HepG2 (cell line): ENCODE measurements around the gene FLT3LG. TPM values are rescaled to one million over a fixed set of nuclear protein-coding genes. Genes with fewer than 3 reads are reported as not detected.

Experiments
- ATAD3A ChIP-seq: sonication (generic); formaldehyde crosslinking; IDR thresholded peaks from 2 replicates; pipeline ENCODE4 v1.4.0; 2020; ENCODE audit warnings: missing genetic modification reagents
- HNRNPH1 ChIP-seq: fragments of 200-400 bp; formaldehyde crosslinking; optimal IDR thresholded peaks from 2 replicates; pipeline ENCODE3; 2017; ENCODE audit warnings: mild to moderate bottlenecking, low read depth, low read length
- POLR2AphosphoS5 ChIP-seq: IDR thresholded peaks from 2 replicates; pipeline ENCODE4 v1.6.1; 2012; ENCODE audit warnings: low read depth, low read length
- TEAD2 ChIP-seq: sonication (generic); formaldehyde crosslinking; IDR thresholded peaks from 2 replicates; pipeline ENCODE4 v1.9.0; 2021; ENCODE audit warnings: missing genetic modification reagents
- ZNF180 ChIP-seq: sonication (generic); formaldehyde crosslinking; IDR thresholded peaks from 2 replicates; pipeline ENCODE4 v1.4.0; 2020; ENCODE audit warnings: low read depth, missing genetic modification reagents, borderline replicate concordance
- ZNF441 ChIP-seq: sonication (generic); formaldehyde crosslinking; IDR thresholded peaks from 2 replicates; pipeline ENCODE4 v1.7.0; 2021; ENCODE audit warnings: missing genetic modification reagents, borderline replicate concordance
- ZNF543 ChIP-seq: sonication (generic); formaldehyde crosslinking; IDR thresholded peaks from 2 replicates; pipeline ENCODE4 v1.4.0; 2020; ENCODE audit warnings: mild to moderate bottlenecking, missing genetic modification reagents
- polyA plus RNA-seq, 8 experiments: library from polyadenylated mRNA; depleted of rRNA in 3 of 8; stranded (reverse) in 7 of 8; unstranded in 1 of 8; fragments of >200 nt; fragmentation: Illumina TruSeq in 4 of 8; extraction: Trizol in 4 of 8; gene quantifications; 2 replicates each; pipeline versions ENCODE4 v1.2.1 to v1.2.3, GENCODE V29; 2011 to 2016; ENCODE audit warnings: low read depth in 4 of 8, missing spikeins in 1 of 8, mixed read lengths in 1 of 8; ENCODE audit not compliant: insufficient read depth in 1 of 8
- total RNA-seq, 5 experiments: library from RNA; depleted of rRNA; stranded (reverse); fragments of >200 nt; fragmentation: Illumina TruSeq; extraction: Trizol; gene quantifications; 2 replicates each; pipeline ENCODE4 v1.2.3, GENCODE V29; 2016; ENCODE audit warnings: low read depth in 1 of 5
- TF ChIP-seq, protein P1 (sequence below): sonication (generic); formaldehyde crosslinking; IDR thresholded peaks from 2 replicates; pipeline ENCODE4 v1.8.1; 2023; ENCODE audit warnings: mild to moderate bottlenecking, missing genetic modification reagents
- TF ChIP-seq, protein P2 (sequence below): IDR thresholded peaks from 2 replicates; pipeline ENCODE4 v1.6.1; 2016; ENCODE audit warnings: missing compliant biosample characterization, missing genetic modification reagents, borderline replicate concordance
- TF ChIP-seq, protein P3 (sequence below): IDR thresholded peaks from 2 replicates; pipeline ENCODE4 v1.6.1; 2016; ENCODE audit warnings: missing compliant biosample characterization, missing genetic modification reagents, borderline replicate concordance
- TF ChIP-seq, protein P4 (sequence below): sonication (generic); formaldehyde crosslinking; IDR thresholded peaks from 2 replicates; pipeline ENCODE4 v1.4.0; 2020; ENCODE audit warnings: missing genetic modification reagents, borderline replicate concordance
- TF ChIP-seq, protein P5 (sequence below): IDR thresholded peaks from 2 replicates; pipeline ENCODE4 v1.6.1; 2016; ENCODE audit warnings: low read depth, missing genetic modification reagents, missing compliant biosample characterization
- TF ChIP-seq, protein P6 (sequence below): sonication (generic); formaldehyde crosslinking; IDR thresholded peaks from 2 replicates; pipeline ENCODE4 v1.4.0; 2020; ENCODE audit warnings: missing genetic modification reagents

FLT3LG gene
- total and polyA plus RNA-seq, 2 of the 13 experiments (the other 11 are each of a cell fraction or from before 2014, with no cell fraction given) = 1.5 to 2.6 TPM

DNA sequence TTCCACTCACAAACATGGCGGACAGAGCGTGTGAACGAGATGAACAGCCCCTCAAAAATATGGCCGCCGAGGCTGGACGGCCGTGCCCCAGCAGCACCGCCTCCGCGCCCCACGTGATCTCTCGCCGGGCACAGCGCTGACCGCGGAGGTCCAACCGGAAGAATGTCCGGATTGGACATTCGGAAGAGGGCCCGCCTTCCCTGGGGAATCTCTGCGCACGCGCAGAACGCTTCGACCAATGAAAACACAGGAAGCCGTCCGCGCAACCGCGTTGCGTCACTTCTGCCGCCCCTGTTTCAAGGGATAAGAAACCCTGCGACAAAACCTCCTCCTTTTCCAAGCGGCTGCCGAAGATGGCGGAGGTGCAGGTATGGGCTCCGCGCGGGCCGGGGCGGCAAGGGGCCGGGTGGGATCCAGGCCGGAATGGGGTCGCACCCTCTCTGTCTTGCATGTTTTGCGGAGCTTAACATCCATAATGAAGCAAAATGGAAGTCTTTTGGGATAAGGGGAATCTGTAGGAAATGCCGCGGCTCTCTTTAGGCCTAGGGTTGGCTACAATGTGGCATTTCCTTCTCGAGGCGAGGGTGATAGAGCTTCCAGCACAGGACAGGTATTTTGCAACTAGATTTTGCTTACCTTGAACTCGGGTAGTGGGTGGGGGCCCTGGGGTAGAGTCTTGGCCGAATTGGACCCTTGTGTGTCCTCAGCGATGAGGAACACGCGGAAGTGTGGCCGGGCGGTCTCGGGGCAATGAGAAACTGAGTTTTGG, 13.4 kb downstream of the FLT3LG start, which contains the start of gene RPL13A (continued):
- TF ChIP-seq, protein P1, sequence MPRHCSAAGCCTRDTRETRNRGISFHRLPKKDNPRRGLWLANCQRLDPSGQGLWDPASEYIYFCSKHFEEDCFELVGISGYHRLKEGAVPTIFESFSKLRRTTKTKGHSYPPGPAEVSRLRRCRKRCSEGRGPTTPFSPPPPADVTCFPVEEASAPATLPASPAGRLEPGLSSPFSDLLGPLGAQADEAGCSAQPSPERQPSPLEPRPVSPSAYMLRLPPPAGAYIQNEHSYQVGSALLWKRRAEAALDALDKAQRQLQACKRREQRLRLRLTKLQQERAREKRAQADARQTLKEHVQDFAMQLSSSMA (CRISPR knock-in tag) = peak; percentile 99
- TF ChIP-seq, protein P2, sequence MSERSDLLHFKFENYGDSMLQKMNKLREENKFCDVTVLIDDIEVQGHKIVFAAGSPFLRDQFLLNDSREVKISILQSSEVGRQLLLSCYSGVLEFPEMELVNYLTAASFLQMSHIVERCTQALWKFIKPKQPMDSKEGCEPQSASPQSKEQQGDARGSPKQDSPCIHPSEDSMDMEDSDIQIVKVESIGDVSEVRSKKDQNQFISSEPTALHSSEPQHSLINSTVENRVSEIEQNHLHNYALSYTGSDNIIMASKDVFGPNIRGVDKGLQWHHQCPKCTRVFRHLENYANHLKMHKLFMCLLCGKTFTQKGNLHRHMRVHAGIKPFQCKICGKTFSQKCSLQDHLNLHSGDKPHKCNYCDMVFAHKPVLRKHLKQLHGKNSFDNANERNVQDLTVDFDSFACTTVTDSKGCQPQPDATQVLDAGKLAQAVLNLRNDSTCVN (CRISPR knock-in tag) = 0 out of 2 replicates have a peak, but pooled peaks have one; percentile 51
- TF ChIP-seq, protein P3, sequence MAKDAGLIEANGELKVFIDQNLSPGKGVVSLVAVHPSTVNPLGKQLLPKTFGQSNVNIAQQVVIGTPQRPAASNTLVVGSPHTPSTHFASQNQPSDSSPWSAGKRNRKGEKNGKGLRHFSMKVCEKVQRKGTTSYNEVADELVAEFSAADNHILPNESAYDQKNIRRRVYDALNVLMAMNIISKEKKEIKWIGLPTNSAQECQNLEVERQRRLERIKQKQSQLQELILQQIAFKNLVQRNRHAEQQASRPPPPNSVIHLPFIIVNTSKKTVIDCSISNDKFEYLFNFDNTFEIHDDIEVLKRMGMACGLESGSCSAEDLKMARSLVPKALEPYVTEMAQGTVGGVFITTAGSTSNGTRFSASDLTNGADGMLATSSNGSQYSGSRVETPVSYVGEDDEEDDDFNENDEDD (CRISPR knock-in tag) = peak; percentile 62; the same call in 1 of the 2 replicates
- TF ChIP-seq ZNF441 (CRISPR knock-in tag) = peak; percentile 74; the same call in 1 of the 2 replicates
- TF ChIP-seq ZNF180 = 0 out of 2 replicates have a peak, but pooled peaks have one; percentile 51
- peak; percentile 19; the same call in 1 of the 2 replicates for TF ChIP-seq ATAD3A (CRISPR knock-in tag)
- TF ChIP-seq, protein P4, sequence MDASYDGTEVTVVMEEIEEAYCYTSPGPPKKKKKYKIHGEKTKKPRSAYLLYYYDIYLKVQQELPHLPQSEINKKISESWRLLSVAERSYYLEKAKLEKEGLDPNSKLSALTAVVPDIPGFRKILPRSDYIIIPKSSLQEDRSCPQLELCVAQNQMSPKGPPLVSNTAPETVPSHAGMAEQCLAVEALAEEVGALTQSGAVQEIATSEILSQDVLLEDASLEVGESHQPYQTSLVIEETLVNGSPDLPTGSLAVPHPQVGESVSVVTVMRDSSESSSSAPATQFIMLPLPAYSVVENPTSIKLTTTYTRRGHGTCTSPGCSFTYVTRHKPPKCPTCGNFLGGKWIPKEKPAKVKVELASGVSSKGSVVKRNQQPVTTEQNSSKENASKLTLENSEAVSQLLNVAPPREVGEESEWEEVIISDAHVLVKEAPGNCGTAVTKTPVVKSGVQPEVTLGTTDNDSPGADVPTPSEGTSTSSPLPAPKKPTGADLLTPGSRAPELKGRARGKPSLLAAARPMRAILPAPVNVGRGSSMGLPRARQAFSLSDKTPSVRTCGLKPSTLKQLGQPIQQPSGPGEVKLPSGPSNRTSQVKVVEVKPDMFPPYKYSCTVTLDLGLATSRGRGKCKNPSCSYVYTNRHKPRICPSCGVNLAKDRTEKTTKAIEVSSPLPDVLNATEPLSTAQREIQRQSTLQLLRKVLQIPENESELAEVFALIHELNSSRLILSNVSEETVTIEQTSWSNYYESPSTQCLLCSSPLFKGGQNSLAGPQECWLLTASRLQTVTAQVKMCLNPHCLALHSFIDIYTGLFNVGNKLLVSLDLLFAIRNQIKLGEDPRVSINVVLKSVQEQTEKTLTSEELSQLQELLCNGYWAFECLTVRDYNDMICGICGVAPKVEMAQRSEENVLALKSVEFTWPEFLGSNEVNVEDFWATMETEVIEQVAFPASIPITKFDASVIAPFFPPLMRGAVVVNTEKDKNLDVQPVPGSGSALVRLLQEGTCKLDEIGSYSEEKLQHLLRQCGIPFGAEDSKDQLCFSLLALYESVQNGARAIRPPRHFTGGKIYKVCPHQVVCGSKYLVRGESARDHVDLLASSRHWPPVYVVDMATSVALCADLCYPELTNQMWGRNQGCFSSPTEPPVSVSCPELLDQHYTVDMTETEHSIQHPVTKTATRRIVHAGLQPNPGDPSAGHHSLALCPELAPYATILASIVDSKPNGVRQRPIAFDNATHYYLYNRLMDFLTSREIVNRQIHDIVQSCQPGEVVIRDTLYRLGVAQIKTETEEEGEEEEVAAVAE (CRISPR knock-in tag) = peak; percentile 93; the same call in 1 of the 2 replicates
- no peak; the same call in 1 of the 2 replicates for TF ChIP-seq TEAD2 (CRISPR knock-in tag)
- TF ChIP-seq POLR2AphosphoS5 = peak; percentile 99
- TF ChIP-seq, protein P5, sequence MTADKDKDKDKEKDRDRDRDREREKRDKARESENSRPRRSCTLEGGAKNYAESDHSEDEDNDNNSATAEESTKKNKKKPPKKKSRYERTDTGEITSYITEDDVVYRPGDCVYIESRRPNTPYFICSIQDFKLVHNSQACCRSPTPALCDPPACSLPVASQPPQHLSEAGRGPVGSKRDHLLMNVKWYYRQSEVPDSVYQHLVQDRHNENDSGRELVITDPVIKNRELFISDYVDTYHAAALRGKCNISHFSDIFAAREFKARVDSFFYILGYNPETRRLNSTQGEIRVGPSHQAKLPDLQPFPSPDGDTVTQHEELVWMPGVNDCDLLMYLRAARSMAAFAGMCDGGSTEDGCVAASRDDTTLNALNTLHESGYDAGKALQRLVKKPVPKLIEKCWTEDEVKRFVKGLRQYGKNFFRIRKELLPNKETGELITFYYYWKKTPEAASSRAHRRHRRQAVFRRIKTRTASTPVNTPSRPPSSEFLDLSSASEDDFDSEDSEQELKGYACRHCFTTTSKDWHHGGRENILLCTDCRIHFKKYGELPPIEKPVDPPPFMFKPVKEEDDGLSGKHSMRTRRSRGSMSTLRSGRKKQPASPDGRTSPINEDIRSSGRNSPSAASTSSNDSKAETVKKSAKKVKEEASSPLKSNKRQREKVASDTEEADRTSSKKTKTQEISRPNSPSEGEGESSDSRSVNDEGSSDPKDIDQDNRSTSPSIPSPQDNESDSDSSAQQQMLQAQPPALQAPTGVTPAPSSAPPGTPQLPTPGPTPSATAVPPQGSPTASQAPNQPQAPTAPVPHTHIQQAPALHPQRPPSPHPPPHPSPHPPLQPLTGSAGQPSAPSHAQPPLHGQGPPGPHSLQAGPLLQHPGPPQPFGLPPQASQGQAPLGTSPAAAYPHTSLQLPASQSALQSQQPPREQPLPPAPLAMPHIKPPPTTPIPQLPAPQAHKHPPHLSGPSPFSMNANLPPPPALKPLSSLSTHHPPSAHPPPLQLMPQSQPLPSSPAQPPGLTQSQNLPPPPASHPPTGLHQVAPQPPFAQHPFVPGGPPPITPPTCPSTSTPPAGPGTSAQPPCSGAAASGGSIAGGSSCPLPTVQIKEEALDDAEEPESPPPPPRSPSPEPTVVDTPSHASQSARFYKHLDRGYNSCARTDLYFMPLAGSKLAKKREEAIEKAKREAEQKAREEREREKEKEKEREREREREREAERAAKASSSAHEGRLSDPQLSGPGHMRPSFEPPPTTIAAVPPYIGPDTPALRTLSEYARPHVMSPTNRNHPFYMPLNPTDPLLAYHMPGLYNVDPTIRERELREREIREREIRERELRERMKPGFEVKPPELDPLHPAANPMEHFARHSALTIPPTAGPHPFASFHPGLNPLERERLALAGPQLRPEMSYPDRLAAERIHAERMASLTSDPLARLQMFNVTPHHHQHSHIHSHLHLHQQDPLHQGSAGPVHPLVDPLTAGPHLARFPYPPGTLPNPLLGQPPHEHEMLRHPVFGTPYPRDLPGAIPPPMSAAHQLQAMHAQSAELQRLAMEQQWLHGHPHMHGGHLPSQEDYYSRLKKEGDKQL (CRISPR knock-in tag) = 0 out of 2 replicates have a peak, but pooled peaks have one; percentile 31
- TF ChIP-seq, protein P6, sequence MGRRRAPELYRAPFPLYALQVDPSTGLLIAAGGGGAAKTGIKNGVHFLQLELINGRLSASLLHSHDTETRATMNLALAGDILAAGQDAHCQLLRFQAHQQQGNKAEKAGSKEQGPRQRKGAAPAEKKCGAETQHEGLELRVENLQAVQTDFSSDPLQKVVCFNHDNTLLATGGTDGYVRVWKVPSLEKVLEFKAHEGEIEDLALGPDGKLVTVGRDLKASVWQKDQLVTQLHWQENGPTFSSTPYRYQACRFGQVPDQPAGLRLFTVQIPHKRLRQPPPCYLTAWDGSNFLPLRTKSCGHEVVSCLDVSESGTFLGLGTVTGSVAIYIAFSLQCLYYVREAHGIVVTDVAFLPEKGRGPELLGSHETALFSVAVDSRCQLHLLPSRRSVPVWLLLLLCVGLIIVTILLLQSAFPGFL (CRISPR knock-in tag) = peak; percentile 84; the same call in 1 of the 2 replicates
- TF ChIP-seq HNRNPH1 = no peak
- TF ChIP-seq ZNF543 (CRISPR knock-in tag) = no peak
